Cardiac muscle cell (in vitro differentiated cells and primary cell): Measurements from ENCODE around the gene ANXA4. TPM values are rescaled to one million over a fixed set of nuclear protein-coding genes. Genes with fewer than 3 reads are reported as not detected.

ENCODE experiments used
- DNase-seq, 2 donors: peaks; one replicate each; pipeline versions ENCODE4 v3.0.0 to v3.0.0-alpha.2; 2010 to 2017; ENCODE audit warnings: low read depth in 1 of 2, low spot score in 1 of 2
- H3K27ac ChIP-seq: fragments of 200-600 bp; sonication (generic); 2 replicates; pipeline ENCODE4 v1.5.1; 2016
- H3K27me3 ChIP-seq: fragments of 200-600 bp; sonication (generic); 2 replicates; pipeline ENCODE4 v1.6.0; 2016; ENCODE audit warnings: control low read depth
- H3K36me3 ChIP-seq: fragments of 200-600 bp; sonication (generic); 2 replicates; pipeline ENCODE4 v1.5.1; 2016; ENCODE audit warnings: control low read depth
- H3K4me1 ChIP-seq: fragments of 200-600 bp; sonication (generic); 2 replicates; pipeline ENCODE4 v1.8.1; 2017; ENCODE audit warnings: low read depth, mild to moderate bottlenecking, mixed run types
- H3K4me3 ChIP-seq: fragments of 200-600 bp; sonication (generic); 2 replicates; pipeline ENCODE4 v1.5.1; 2016; ENCODE audit warnings: mild to moderate bottlenecking
- H3K9me3 ChIP-seq: fragments of 200-600 bp; sonication (generic); 2 replicates; pipeline ENCODE4 v1.5.1; 2017; ENCODE audit warnings: low read depth, mild to moderate bottlenecking, control low read depth
- polyA plus RNA-seq: library from polyadenylated mRNA; unstranded; fragments of >200 nt; fragmentation: Nextera tagmentation; extraction: Ambion mirVana; gene quantifications from 2 replicates; pipeline ENCODE4 v1.2.1, GENCODE V29; 2016
- total RNA-seq: library from RNA; depleted of rRNA; stranded (reverse); fragments of >200 nt; gene quantifications from 2 replicates; pipeline ENCODE4 v1.2.3, GENCODE V29; 2016
- TF ChIP-seq, protein P1 (sequence below): IDR thresholded peaks from 2 replicates; pipeline ENCODE4 v1.5.1; 2012; ENCODE audit warnings: low read depth, mild to moderate bottlenecking, low read length

Gene ANXA4
- total and polyA plus RNA-seq, 2 experiments from 2014 or later: 18.0 to 27.2 TPM

DNA sequence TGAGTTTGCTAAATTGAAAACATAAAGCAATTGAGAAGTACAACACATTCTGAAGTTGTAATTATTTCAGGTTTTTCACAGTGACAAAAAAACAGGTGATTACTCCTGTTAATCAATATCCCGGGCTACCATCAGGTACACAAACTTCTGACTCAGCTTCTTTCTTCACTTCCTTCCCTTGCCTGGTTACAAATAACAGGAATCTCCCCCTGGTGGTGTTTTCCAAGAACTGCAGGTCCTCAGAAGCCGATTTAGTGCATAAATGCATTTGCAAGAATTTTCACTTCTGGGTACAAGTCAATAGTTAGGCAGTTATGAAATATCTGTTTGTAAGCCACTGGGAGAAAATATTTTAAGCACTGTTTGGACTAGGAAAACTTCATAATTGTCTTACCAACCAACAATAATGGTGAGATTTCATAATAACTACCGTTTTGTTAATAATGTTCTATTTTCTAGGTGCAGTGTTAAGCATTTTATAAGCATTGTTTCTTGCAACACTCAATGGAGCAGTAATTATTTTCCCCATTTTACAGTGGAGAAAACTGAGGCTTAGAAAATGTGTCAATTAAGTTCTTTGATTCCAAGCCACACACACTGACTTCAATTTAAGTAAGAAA lies 75.1 kb downstream of the ANXA4 start:
- DNase-seq: peak; percentile 85 to 91
- TF ChIP-seq, protein P1, sequence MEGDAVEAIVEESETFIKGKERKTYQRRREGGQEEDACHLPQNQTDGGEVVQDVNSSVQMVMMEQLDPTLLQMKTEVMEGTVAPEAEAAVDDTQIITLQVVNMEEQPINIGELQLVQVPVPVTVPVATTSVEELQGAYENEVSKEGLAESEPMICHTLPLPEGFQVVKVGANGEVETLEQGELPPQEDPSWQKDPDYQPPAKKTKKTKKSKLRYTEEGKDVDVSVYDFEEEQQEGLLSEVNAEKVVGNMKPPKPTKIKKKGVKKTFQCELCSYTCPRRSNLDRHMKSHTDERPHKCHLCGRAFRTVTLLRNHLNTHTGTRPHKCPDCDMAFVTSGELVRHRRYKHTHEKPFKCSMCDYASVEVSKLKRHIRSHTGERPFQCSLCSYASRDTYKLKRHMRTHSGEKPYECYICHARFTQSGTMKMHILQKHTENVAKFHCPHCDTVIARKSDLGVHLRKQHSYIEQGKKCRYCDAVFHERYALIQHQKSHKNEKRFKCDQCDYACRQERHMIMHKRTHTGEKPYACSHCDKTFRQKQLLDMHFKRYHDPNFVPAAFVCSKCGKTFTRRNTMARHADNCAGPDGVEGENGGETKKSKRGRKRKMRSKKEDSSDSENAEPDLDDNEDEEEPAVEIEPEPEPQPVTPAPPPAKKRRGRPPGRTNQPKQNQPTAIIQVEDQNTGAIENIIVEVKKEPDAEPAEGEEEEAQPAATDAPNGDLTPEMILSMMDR: peak; percentile 88
- H3K36me3 ChIP-seq: no peaks in the 10 kb centered on the region
- no peak overlapping the region for H3K4me3 ChIP-seq
- H3K27me3 ChIP-seq: no peaks in the 10 kb centered on the region
- H3K27ac ChIP-seq: no peak overlapping the region
- no peaks in the 10 kb centered on the region for H3K9me3 ChIP-seq
- peaks cover 14% of the 10 kb centered on the region for H3K4me1 ChIP-seq

GRCh38 chr2:69817729-69818501 lies 76.0 kb downstream of the ANXA4 start:
- Histone ChIP-seq H3K4me1 (peaks cover 14% of the 10 kb centered on the region), H3K27me3 (no peaks in the 10 kb centered on the region), H3K9me3 (no peaks in the 10 kb centered on the region), H3K36me3 (no peaks in the 10 kb centered on the region), H3K4me3 (no peak overlapping the region), H3K27ac (no peak overlapping the region)
- TF ChIP-seq, protein P1: no peak
- DNase-seq: peak; percentile 34 to 52

DNA sequence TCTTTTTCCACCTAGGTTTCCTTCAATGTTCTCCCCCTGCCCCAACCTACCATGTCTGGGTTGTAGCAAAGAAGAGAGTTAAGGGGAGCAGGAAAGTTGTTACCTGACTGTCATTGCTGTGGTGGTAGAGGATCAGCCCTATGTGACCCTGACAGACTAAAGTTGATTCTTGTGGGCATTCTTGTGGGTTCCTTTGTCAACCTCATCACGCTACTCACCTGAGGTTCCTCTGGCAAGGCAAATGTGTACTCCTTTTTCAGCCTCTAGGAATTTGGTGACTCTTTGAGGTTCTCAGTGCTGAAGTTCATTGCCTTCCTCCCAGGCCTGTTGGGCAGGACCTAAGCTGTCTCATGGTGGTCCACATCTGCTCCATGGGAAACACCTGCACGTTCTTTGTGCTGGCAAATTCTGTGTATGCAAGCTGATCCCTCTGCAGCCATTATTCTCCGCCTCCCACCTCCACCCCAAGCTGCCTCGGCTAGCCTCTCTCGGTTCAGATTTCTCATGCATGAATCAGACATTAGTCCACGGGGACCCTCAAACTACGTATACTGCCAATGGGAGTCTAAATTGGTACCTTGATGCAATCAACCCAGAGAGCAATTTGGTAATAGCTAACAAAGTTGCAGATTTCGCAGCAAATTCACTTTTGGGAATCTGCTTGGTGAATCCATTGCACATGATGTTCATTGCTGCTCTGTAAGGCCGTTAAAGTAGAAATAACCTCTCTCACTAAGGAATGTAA lies 86.0 kb downstream of the ANXA4 start:
- no peaks in the 10 kb centered on the region for H3K36me3 ChIP-seq
- DNase-seq: peak in 1 of 2 donors; percentile 5
- peaks cover 14% of the 10 kb centered on the region for H3K4me1 ChIP-seq
- TF ChIP-seq, protein P1: no peak
- H3K4me3 ChIP-seq: no peak overlapping the region
- H3K27ac ChIP-seq: peak overlapping the region; percentile 98
- H3K27me3 ChIP-seq: no peaks in the 10 kb centered on the region
- H3K9me3 ChIP-seq: no peaks in the 10 kb centered on the region

- H3K4me3 ChIP-seq: peak overlapping the region; percentile 92
- peaks cover 15% of the 10 kb centered on the region for H3K4me1 ChIP-seq
- TF ChIP-seq, protein P1: no peak
- DNase-seq: peak in 1 of 2 donors; percentile 79
- H3K27ac ChIP-seq: peak overlapping the region; percentile 98
- no peaks in the 10 kb centered on the region for H3K9me3 ChIP-seq
- H3K27me3 ChIP-seq: no peaks in the 10 kb centered on the region
- H3K36me3 ChIP-seq: no peaks in the 10 kb centered on the region
Observed at GRCh38 chr2:69828938-69829255, 87.0 kb downstream of the ANXA4 start.

GRCh38 chr2:69829256-69830044 lies 87.5 kb downstream of the ANXA4 start, which contains the start of gene GMCL1:
Gene GMCL1 (plus strand): TSS chr2:69829660. CDS start chr2:69829893, 233 bp downstream.
- H3K4me3 ChIP-seq: peak within 1 kb of the TSS; percentile 92
- no peaks in the 10 kb centered on the region for H3K36me3 ChIP-seq
- H3K27me3 ChIP-seq: no peaks in the 10 kb centered on the region
- peak within 1 kb of the TSS; percentile 98 for H3K27ac ChIP-seq
- TF ChIP-seq, protein P1: no peak
- DNase-seq: peak; percentile 97 to 98
- H3K4me1 ChIP-seq: peaks cover 15% of the 10 kb centered on the region
- no peaks in the 10 kb centered on the region for H3K9me3 ChIP-seq
